Ishikawa (cell line): Measurements from ENCODE around the gene LRRC71.

ENCODE experiments used
- CEBPB ChIP-seq: IDR thresholded peaks from 2 replicates; pipeline ENCODE4 v1.6.1; 2012
- CREB1 ChIP-seq: IDR thresholded peaks from 2 replicates; pipeline ENCODE4 v1.6.1; 2012; ENCODE audit warnings: low read depth
- EGR1 ChIP-seq: IDR thresholded peaks from 2 replicates; pipeline ENCODE4 v1.6.1; 2012
- EP300 ChIP-seq: IDR thresholded peaks from 2 replicates; pipeline ENCODE4 v1.6.1; 2012; ENCODE audit warnings: borderline replicate concordance
- FOXM1 ChIP-seq: IDR thresholded peaks from 2 replicates; pipeline ENCODE4 v1.6.1; 2012; ENCODE audit warnings: low read depth, borderline replicate concordance
- MAX ChIP-seq: IDR thresholded peaks from 2 replicates; pipeline ENCODE4 v1.6.1; 2012
- NFIC ChIP-seq: IDR thresholded peaks from 2 replicates; pipeline ENCODE4 v1.6.1; 2012
- RAD21 ChIP-seq: IDR thresholded peaks from 2 replicates; pipeline ENCODE4 v1.6.1; 2012; ENCODE audit warnings: low read depth
- REST ChIP-seq: IDR thresholded peaks from 2 replicates; pipeline ENCODE4 v1.6.1; 2012; ENCODE audit warnings: low read depth, mild to moderate bottlenecking
- TAF1 ChIP-seq: IDR thresholded peaks from 2 replicates; pipeline ENCODE4 v1.6.1; 2012; ENCODE audit warnings: low read depth, mild to moderate bottlenecking
- TCF12 ChIP-seq: IDR thresholded peaks from 2 replicates; pipeline ENCODE4 v1.6.1; 2012; ENCODE audit warnings: low read depth
- TEAD4 ChIP-seq: IDR thresholded peaks from 2 replicates; pipeline ENCODE4 v1.6.1; 2012
- USF1 ChIP-seq: IDR thresholded peaks from 2 replicates; pipeline ENCODE4 v1.6.1; 2012
- YY1 ChIP-seq: IDR thresholded peaks from 2 replicates; pipeline ENCODE4 v1.6.1; 2012; ENCODE audit warnings: low read depth
- ZBTB7A ChIP-seq: IDR thresholded peaks from 2 replicates; pipeline ENCODE4 v1.6.1; 2012; ENCODE audit warnings: low read depth

The LRRC71 gene

DNA sequence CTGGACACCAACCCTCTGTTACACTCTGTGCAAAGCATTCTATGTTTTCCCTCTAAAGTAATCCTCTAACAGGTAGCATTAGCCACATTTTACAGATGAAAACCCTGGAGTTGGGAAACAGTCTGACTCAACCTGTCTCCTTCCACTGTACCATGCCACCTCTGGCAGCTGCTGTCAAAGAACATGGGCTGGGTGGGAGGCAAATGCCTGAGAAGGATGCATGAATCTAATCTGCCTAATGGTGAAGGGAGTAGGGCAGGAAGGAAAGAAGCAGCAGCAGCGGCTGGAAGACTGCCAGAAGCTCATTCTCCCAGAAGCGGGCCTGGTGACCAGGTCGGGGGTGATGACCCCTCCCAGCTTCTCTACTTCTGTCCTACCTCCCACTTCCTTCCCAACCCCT is 21.7 kb downstream of the LRRC71 start:
- no peak for TF ChIP-seq NFIC
- TF ChIP-seq MAX: no peak
- no peak for TF ChIP-seq FOXM1
- TF ChIP-seq EGR1: no peak
- no peak for TF ChIP-seq CEBPB
- TF ChIP-seq TAF1: no peak
- TF ChIP-seq CREB1: no peak
- TF ChIP-seq EP300: no peak
- no peak for TF ChIP-seq TEAD4
- no peak for TF ChIP-seq ZBTB7A
- no peak for TF ChIP-seq TCF12
- no peak for TF ChIP-seq USF1
- TF ChIP-seq RAD21: no peak
- TF ChIP-seq YY1: no peak
- no peak for TF ChIP-seq REST

GRCh38 chr1:156942576-156942975 is 22.1 kb downstream of the LRRC71 start:
- no peak for TF ChIP-seq MAX

DNA sequence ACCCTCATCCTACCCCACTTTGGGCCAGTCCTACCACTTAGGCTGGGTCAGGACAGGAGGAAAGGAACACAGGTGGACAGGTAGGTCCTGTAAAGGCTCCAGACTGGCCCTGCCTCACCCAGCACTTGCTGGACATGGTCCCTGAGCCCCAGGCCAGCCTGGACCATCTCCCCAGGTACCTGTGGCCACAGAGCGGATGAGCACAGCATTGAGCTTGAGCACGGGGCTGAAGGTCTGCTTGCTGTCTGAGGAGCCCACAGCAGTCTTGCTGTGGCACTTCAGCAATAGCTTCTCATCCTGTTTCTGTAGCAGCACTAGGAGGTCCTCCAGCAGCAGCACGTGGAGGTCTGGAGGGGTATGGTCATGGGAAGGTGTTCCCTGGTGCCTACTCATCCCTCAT is 23.3 kb downstream of the LRRC71 start:
- TF ChIP-seq YY1 (no peak), EP300 (no peak), USF1 (no peak), TAF1 (no peak), TCF12 (no peak), RAD21 (no peak), CREB1 (no peak), TEAD4 (no peak), FOXM1 (no peak), MAX (no peak), ZBTB7A (no peak), EGR1 (no peak), CEBPB (no peak), REST (no peak), NFIC (no peak)

GRCh38 chr1:156944268-156944667 is 23.8 kb downstream of the LRRC71 start:
- TF ChIP-seq USF1: no peak
- TF ChIP-seq TEAD4: no peak
- no peak for TF ChIP-seq EP300
- TF ChIP-seq FOXM1: no peak

DNA sequence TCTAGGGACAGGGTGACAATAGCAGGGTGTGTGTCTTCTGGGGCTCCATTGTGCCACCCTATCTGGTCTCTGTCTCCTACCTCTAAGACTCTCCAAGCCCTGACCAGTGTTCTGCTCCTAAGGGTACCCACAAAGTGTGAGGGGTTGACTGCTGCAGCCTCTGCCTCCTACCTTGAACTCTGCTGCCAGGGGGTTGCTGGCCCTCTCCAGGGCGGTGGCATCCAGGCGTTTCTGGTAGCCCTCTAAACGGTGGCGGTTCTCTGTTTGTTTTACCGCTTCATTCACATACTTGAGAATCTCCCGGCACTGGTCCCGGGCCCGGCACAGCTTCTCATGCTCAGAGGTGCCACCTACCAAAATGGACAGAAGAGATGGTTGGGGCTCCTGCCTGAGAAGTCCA is 24.4 kb downstream of the LRRC71 start:
- TF ChIP-seq EGR1 (no peak), YY1 (no peak), MAX (no peak), ZBTB7A (no peak), FOXM1 (no peak), NFIC (no peak), RAD21 (no peak), CEBPB (no peak), REST (no peak), TEAD4 (no peak), CREB1 (no peak), TAF1 (no peak)
